ENCODE measurements around the gene CCNF. TPM values are rescaled to one million over a fixed set of nuclear protein-coding genes. Genes with fewer than 3 reads are reported as not detected.

Gene CCNF
- total RNA-seq, 2 donors from 2014 or later, result 50.8 to 58.9 TPM

GRCh38 chr16:2398520-2398919 is 30.7 kb upstream of the CCNF start:
- no peak overlapping the region for H3K4me3 Mint-ChIP-seq
- H3K9me3 Mint-ChIP-seq, result peaks cover 2% of the 10 kb centered on the region
- no peaks in the 10 kb centered on the region for H3K4me1 ChIP-seq (ENCODE audit: control insufficient read depth, insufficient read depth, low read length)
- 90 to 94% methylated on average over 5 of the region's 5 CpGs for WGBS, 2 experiments (ENCODE audit: insufficient coverage in 1 of 2, insufficient read length in 1 of 2)
- no peak overlapping the region for H3K27ac ChIP-seq (ENCODE audit: low read depth, low read length)
- no peaks in the 10 kb centered on the region for H3K36me3 Mint-ChIP-seq (ENCODE audit: low read depth)
- no peaks in the 10 kb centered on the region for H3K9me3 ChIP-seq (ENCODE audit: control insufficient read depth, low read length)
- no peak overlapping the region for H3K9ac ChIP-seq (ENCODE audit: extremely low read depth, low read length, poor library complexity, severe bottlenecking)
- no peaks in the 10 kb centered on the region for H3K36me3 ChIP-seq (ENCODE audit: control insufficient read depth, insufficient read depth, low read length)
- no peak overlapping the region for H3K27ac Mint-ChIP-seq
- no peaks in the 10 kb centered on the region for H3K4me1 Mint-ChIP-seq
- no peak overlapping the region for H3K4me3 ChIP-seq (ENCODE audit: low read length)
- no peak for DNase-seq
- TF ChIP-seq CTCF (conservative IDR thresholded peaks at IDR 0.05), result no peak
- H3K27me3 ChIP-seq (ENCODE audit: control insufficient read depth, insufficient read depth, low read length, poor library complexity, severe bottlenecking), result no peaks in the 10 kb centered on the region
- H3K27me3 Mint-ChIP-seq (ENCODE audit: insufficient read depth), result no peaks in the 10 kb centered on the region

GRCh38 chr16:2404099-2404498 is 25.1 kb upstream of the CCNF start:
- Histone ChIP-seq H3K9me3 (ENCODE audit: control insufficient read depth, low read length) (no peaks in the 10 kb centered on the region), H3K4me1 (ENCODE audit: control insufficient read depth, insufficient read depth, low read length) (no peaks in the 10 kb centered on the region), H3K27me3 (ENCODE audit: control insufficient read depth, insufficient read depth, low read length, poor library complexity, severe bottlenecking) (no peaks in the 10 kb centered on the region), H3K36me3 (ENCODE audit: control insufficient read depth, insufficient read depth, low read length) (no peaks in the 10 kb centered on the region), H3K9ac (ENCODE audit: extremely low read depth, low read length, poor library complexity, severe bottlenecking) (no peak overlapping the region), H3K4me3 (ENCODE audit: low read length) (no peak overlapping the region), H3K27ac (ENCODE audit: low read depth, low read length) (no peak overlapping the region)
- Mint-ChIP-seq H3K4me3 (no peak overlapping the region), H3K27me3 (ENCODE audit: insufficient read depth) (peaks cover 5% of the 10 kb centered on the region), H3K36me3 (ENCODE audit: low read depth) (no peaks in the 10 kb centered on the region), H3K4me1 (no peaks in the 10 kb centered on the region), H3K9me3 (no peaks in the 10 kb centered on the region), H3K27ac (no peak overlapping the region)
- 82 to 89% methylated on average over 4 of the region's 4 CpGs for WGBS, 2 experiments (ENCODE audit: insufficient coverage in 1 of 2, insufficient read length in 1 of 2)
- DNase-seq, result no peak
- no peak for TF ChIP-seq CTCF (conservative IDR thresholded peaks at IDR 0.05)

GRCh38 chr16:2415085-2415484 is 14.2 kb upstream of the CCNF start:
- Histone ChIP-seq H3K36me3 (ENCODE audit: control insufficient read depth, insufficient read depth, low read length) (no peaks in the 10 kb centered on the region), H3K9me3 (ENCODE audit: control insufficient read depth, low read length) (no peaks in the 10 kb centered on the region), H3K9ac (ENCODE audit: extremely low read depth, low read length, poor library complexity, severe bottlenecking) (no peak overlapping the region), H3K4me3 (ENCODE audit: low read length) (no peak overlapping the region), H3K27ac (ENCODE audit: low read depth, low read length) (no peak overlapping the region), H3K4me1 (ENCODE audit: control insufficient read depth, insufficient read depth, low read length) (no peaks in the 10 kb centered on the region), H3K27me3 (ENCODE audit: control insufficient read depth, insufficient read depth, low read length, poor library complexity, severe bottlenecking) (no peaks in the 10 kb centered on the region)
- no peak overlapping the region for H3K27ac Mint-ChIP-seq
- TF ChIP-seq CTCF (conservative IDR thresholded peaks at IDR 0.05), result no peak
- H3K4me3 Mint-ChIP-seq, result no peak overlapping the region
- peaks cover 5% of the 10 kb centered on the region for H3K27me3 Mint-ChIP-seq (ENCODE audit: insufficient read depth)
- DNase-seq, result no peak
- H3K9me3 Mint-ChIP-seq, result no peaks in the 10 kb centered on the region
- WGBS, 2 experiments (ENCODE audit: insufficient coverage in 1 of 2, insufficient read length in 1 of 2), result 78% methylated on average over 2 of the region's 2 CpGs; no CpG with 5 or more reads in 1 of the 2 experiments
- no peaks in the 10 kb centered on the region for H3K36me3 Mint-ChIP-seq (ENCODE audit: low read depth)
- peaks cover 3% of the 10 kb centered on the region for H3K4me1 Mint-ChIP-seq

All from endodermal cell (in vitro differentiated cells).